Right lobe of liver (tissue), 6 donors: ENCODE data around the gene AFDN. TPM values are rescaled to one million over a fixed set of nuclear protein-coding genes. Genes with fewer than 3 reads are reported as not detected.

Source experiments
- ATAC-seq, 4 donors: fragments of 200-7000 bp; cut with Tn5 transposase; one replicate each; pipeline ENCODE4 v1.9.1; 2020; ENCODE audit warnings: mild to moderate bottlenecking in 4 of 4, moderate library complexity in 4 of 4
- DNase-seq, 3 donors: peaks; one replicate each; pipeline ENCODE4 v3.0.0-alpha.2; 2020
- H3K27ac ChIP-seq, 3 donors: fragments of 200-600 bp; one replicate each; pipeline ENCODE4 v1.8.0; 2022
- H3K27me3 ChIP-seq, 2 donors: fragments of 200-600 bp; one replicate each; pipeline ENCODE4 v1.8.0; 2022
- H3K36me3 ChIP-seq, 4 donors: fragments of 200-600 bp; sonication (generic) in 1 of 4; one replicate each; pipeline versions ENCODE4 v1.5.1 to v1.8.0; 2017 to 2022; ENCODE audit warnings: control low read depth in 1 of 4
- H3K4me1 ChIP-seq, 4 donors: fragments of 200-600 bp; sonication (generic) in 1 of 4; one replicate each; pipeline versions ENCODE4 v1.5.1 to v1.8.0; 2017 to 2022; ENCODE audit warnings: control low read depth in 1 of 4
- H3K4me3 ChIP-seq, 3 donors: fragments of 200-600 bp; one replicate each; pipeline ENCODE4 v1.8.0; 2022
- H3K9me3 ChIP-seq, 4 donors: fragments of 200-600 bp; sonication (generic) in 1 of 4; one replicate each; pipeline versions ENCODE4 v1.5.1 to v1.8.0; 2017 to 2022; ENCODE audit warnings: control low read depth in 1 of 4
- POLR2A ChIP-seq: fragments of 450-650 bp; IDR thresholded peaks from one replicate; pipeline ENCODE4 v1.6.1; 2017; ENCODE audit warnings: antibody characterized with exemption, mild to moderate bottlenecking
- WGBS: methylation state at CpG from one replicate; pipeline ENCODE4 v1.1.6; 2018; ENCODE audit warnings: low coverage, low lambda C conversion rate; ENCODE audit not compliant: insufficient coverage; ENCODE audit errors: missing lambda C conversion rate; 5-methylcytosine and 5-hydroxymethylcytosine counted together
- intact Hi-C, 2 donors: fragments of 100-400 bp; cut with DNase I; formaldehyde crosslinking; loops; one replicate each; pipeline versions ENCODE4 v1.11.2 to v1.14.1; 2022
- total RNA-seq, 6 experiments: library from RNA; depleted of rRNA in 2 of 6; stranded (reverse); fragments of >200 nt in 2 of 6; fragmentation: NEBNext Ultra II Directional in 3 of 6; extraction: Animal tissue kit (Norgen Biotek cat#: 25700) in 3 of 6; gene quantifications; one replicate each; pipeline versions ENCODE4 v1.1.0 to v1.2.4, GENCODE V29; 2016 to 2023
- TF ChIP-seq, protein P1 (sequence below), 4 donors: fragments of 200-600 bp in 3 of 4; fragments of 450-650 bp in 1 of 4; IDR thresholded peaks; one replicate each; pipeline versions ENCODE4 v1.5.1 to v1.8.0; 2016 to 2022; ENCODE audit warnings: antibody characterized with exemption in 4 of 4, mild to moderate bottlenecking in 2 of 4
- donor health status: DM: no; HTN: yes; CAD: no.
- donor health status: DM: no; HTN: no; CAD: no.
- donor health status: DM: no; HTN: no; CAD: no.
- donor health status: DM: no; HTN: yes; CAD: no.
- donor health status: DM: no; HTN: yes; CAD: no.

The AFDN gene
- total RNA-seq, 6 experiments from 2014 or later = 77.0 to 106 (median 85.5) TPM

DNA sequence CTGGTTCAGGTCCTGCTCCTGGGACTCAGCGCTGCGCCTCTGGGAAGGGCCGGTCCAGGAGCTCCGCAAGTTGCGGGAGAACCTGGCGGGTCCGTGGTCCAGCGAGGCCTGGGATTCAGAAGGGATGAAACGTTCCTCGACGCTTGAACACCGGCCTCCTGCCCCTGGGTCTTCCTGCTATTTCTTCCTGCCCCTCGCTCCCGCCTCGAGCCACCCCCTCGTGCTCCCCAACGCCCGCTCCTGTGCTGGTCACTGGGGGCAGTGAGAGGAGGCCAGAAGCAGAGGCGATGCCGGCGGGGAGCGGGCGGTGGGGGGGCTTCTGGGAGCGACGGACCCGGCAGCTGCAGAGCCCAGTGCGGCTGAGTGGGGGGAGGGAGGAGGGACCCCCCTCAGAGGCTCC lies 150.0 kb downstream of the AFDN start:
- intact Hi-C loops = no loop called here
- Histone ChIP-seq H3K27me3 (no peaks in the 10 kb centered on the region), H3K4me1 (peaks cover 0 to 5% (median 0%) of the 10 kb centered on the region in 4 donors), H3K36me3 (peaks cover 0 to 2% (median 0%) of the 10 kb centered on the region in 4 donors), H3K27ac (no peak overlapping the region), H3K4me3 (no peak overlapping the region), H3K9me3 (no peaks in the 10 kb centered on the region)
- 100% methylated on average over 3 of the region's 27 CpGs for WGBS
- no peak for ATAC-seq
- TF ChIP-seq, protein P1, sequence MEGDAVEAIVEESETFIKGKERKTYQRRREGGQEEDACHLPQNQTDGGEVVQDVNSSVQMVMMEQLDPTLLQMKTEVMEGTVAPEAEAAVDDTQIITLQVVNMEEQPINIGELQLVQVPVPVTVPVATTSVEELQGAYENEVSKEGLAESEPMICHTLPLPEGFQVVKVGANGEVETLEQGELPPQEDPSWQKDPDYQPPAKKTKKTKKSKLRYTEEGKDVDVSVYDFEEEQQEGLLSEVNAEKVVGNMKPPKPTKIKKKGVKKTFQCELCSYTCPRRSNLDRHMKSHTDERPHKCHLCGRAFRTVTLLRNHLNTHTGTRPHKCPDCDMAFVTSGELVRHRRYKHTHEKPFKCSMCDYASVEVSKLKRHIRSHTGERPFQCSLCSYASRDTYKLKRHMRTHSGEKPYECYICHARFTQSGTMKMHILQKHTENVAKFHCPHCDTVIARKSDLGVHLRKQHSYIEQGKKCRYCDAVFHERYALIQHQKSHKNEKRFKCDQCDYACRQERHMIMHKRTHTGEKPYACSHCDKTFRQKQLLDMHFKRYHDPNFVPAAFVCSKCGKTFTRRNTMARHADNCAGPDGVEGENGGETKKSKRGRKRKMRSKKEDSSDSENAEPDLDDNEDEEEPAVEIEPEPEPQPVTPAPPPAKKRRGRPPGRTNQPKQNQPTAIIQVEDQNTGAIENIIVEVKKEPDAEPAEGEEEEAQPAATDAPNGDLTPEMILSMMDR (IDR thresholded peaks at IDR 0.05) = no peak
- TF ChIP-seq POLR2A = no peak
- DNase-seq = no peak

DNA sequence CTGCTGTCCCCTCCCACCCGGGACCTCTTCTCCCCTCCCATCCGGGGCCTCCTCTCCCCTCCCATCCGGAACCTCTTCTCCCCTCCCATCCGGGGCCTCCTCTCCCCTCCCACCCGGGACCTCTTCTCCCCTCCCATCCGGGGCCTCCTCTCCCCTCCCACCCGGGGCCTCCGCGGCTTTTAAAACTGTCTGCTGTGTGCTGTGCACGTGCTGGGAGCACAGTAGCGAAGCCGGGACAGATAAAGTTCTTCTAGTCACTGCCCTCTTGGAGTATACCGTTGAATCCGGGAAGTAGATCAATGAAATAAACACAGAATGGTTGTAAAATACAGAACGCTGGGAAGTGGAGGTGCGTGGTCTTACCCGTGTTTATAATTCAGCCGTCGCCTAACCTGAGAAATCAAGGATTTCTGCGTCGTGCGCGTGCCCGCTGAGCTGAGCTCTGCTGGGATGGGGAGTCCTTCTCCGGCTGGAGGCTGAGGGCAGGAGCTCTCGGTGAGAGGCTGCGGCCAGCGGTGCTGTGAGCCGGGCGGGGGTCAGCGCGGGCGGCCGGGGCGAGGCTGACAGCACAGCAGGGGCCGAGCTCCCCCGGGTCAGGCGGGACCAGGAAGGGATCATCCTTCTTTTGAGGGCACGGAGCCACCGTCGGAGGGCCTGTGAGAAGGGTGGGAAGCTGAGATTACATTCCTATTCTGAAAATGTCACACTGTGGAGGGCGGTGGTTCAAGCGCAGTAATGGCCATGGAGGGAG lies 151.2 kb downstream of the AFDN start:
- Histone ChIP-seq H3K9me3 (no peaks in the 10 kb centered on the region), H3K27me3 (no peaks in the 10 kb centered on the region), H3K27ac (no peak overlapping the region), H3K4me3 (no peak overlapping the region), H3K36me3 (no peaks in the 10 kb centered on the region), H3K4me1 (peaks cover 0 to 5% (median 0%) of the 10 kb centered on the region in 4 donors)
- intact Hi-C loops = no loop called here
- no peak for TF ChIP-seq POLR2A
- TF ChIP-seq, protein P1 (IDR thresholded peaks at IDR 0.05) = no peak
- WGBS = 90% methylated on average over 34 of the region's 43 CpGs
- ATAC-seq (no peak), DNase-seq (no peak)

DNA sequence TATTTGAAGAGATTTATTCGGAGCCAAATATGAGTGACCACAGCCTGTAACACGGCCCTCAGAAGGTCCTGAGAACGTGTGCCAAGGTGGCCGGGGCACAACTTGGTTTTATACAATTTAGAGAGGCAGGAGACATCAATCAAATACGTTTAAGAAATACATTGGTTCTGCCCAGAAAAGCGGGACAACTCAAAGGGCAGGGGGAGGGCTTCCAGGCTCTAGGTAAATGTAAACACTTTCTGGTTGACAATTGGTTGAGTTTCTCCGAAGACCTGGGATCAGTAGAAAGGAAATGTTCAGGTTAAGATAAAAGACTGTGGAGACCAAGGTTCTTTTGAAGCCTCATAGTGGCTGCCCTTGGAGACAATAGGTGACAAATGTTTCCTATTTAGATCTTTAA lies 151.9 kb downstream of the AFDN start:
- intact Hi-C loops = no loop called here
- no peak for TF ChIP-seq POLR2A
- TF ChIP-seq, protein P1 (IDR thresholded peaks at IDR 0.05) = no peak
- Histone ChIP-seq H3K4me3 (no peak overlapping the region), H3K9me3 (no peaks in the 10 kb centered on the region), H3K27me3 (no peaks in the 10 kb centered on the region), H3K36me3 (no peaks in the 10 kb centered on the region), H3K4me1 (peaks cover 0 to 5% (median 0%) of the 10 kb centered on the region in 4 donors), H3K27ac (no peak overlapping the region)
- no peak for DNase-seq
- WGBS = 59% methylated on average over 7 of the region's 7 CpGs
- ATAC-seq = no peak

DNA sequence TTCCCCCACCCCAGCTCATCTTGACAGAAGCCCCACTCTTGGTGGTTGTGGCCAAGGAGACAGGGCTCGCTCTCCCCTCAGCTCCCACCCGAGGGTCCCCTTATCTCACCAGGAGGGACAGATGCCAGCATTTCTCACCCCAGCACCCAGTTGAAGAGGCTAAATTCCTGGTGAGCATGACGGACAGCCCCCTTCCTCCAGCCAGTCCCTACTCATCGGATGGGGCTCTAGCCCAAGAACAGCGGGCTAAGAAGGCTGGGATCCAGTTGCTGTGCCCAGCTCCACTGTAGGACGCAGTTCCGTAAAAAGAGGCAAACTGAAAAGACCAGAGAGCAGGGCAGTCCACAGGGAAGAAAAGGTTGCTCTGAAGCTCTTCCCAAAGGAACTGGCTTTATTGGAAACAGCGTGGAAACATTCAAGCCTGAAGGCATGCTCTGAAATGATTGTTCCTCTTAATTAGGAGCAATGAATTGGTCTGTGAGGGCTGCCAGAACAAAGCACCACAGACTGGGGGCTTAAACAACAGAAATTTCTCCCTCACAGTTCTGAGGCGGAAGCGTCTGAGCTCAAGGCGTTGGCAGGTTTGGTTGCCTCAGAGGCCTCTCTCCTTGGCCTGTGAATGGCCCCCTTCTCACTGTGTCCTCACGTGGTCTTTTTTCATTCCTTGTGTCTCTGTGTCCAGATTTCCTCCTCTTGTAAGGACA lies 152.9 kb downstream of the AFDN start:
- ATAC-seq (no peak), DNase-seq (no peak)
- H3K4me1 ChIP-seq = peaks cover 0 to 4% (median 0%) of the 10 kb centered on the region in 4 donors
- no peak overlapping the region for H3K4me3 ChIP-seq
- no peaks in the 10 kb centered on the region for H3K9me3 ChIP-seq
- 88% methylated on average over 10 of the region's 12 CpGs for WGBS
- no peaks in the 10 kb centered on the region for H3K27me3 ChIP-seq
- TF ChIP-seq POLR2A = no peak
- TF ChIP-seq, protein P1 (IDR thresholded peaks at IDR 0.05) = no peak
- H3K36me3 ChIP-seq = no peaks in the 10 kb centered on the region
- intact Hi-C loops = no loop called here
- H3K27ac ChIP-seq = no peak overlapping the region
